ENCODE data around the gene OR2L5.

The OR2L5 gene

GRCh38 chr1:248013229-248013710, at the start of gene OR2L5:
OR2L5 (plus strand) TSS chr1:248013660; CDS start chr1:248021948, 8,288 bp downstream.
- no peak for DNase-seq

GRCh38 chr1:247964933-247965332, 48.5 kb upstream of the OR2L5 start, which contains the start of gene OR2AK2:
OR2AK2 (plus strand) TSS chr1:247965233; CDS start chr1:247965377, 144 bp downstream.
- no peak for DNase-seq

- no peak for DNase-seq
These were observed 46.8 kb upstream of the OR2L5 start for GRCh38 chr1:247966532-247967204.

GRCh38 chr1:247992986-247993385, 20.5 kb upstream of the OR2L5 start:
- no peak for DNase-seq

GRCh38 chr1:247998811-247999210, 14.6 kb upstream of the OR2L5 start:
- no peak for DNase-seq

GRCh38 chr1:248000169-248000568, 13.3 kb upstream of the OR2L5 start:
- no peak for DNase-seq

- DNase-seq, result no peak
These were observed 5.7 kb upstream of the OR2L5 start for GRCh38 chr1:248007778-248008177.

GRCh38 chr1:248009681-248010080, 3.8 kb upstream of the OR2L5 start:
- DNase-seq, result no peak

- DNase-seq, result no peak
These were observed 2.3 kb downstream of the OR2L5 start for GRCh38 chr1:248015803-248016202.

- no peak for DNase-seq
These were observed 16.3 kb downstream of the OR2L5 start, which contains the start of gene OR2L2 for GRCh38 chr1:248029770-248030169. OR2L2 (plus strand) TSS chr1:248030070; CDS start chr1:248038268, 8,198 bp downstream.

- no peak for DNase-seq
These were observed 31.7 kb downstream of the OR2L5 start for GRCh38 chr1:248045209-248045608.

GRCh38 chr1:248046536-248046935, 33.1 kb downstream of the OR2L5 start, which contains the start of gene OR2L3:
OR2L3 (plus strand) TSS chr1:248046836; CDS start chr1:248060682, 13,846 bp downstream.
- DNase-seq, result no peak

- no peak for DNase-seq
These were observed 33.5 kb downstream of the OR2L5 start for GRCh38 chr1:248047008-248047407.

- no peak for DNase-seq
These were observed 41.2 kb downstream of the OR2L5 start for GRCh38 chr1:248054671-248055070.

- no peak for DNase-seq
These were observed 41.8 kb downstream of the OR2L5 start for GRCh38 chr1:248055261-248055660.

GRCh38 chr1:248065071-248065470, 51.6 kb downstream of the OR2L5 start:
- no peak for DNase-seq

GRCh38 chr1:248065604-248066003, 52.1 kb downstream of the OR2L5 start:
- no peak for DNase-seq

Data from 8988T (cell line).